Karpas-422 (cell line): ENCODE data around the gene CLCN2. TPM values are rescaled to one million over a fixed set of nuclear protein-coding genes. Genes with fewer than 3 reads are reported as not detected.

ENCODE experiments used
- DNase-seq: peaks from one replicate; pipeline ENCODE4 v3.0.0-alpha.2; 2015
- H2AFZ ChIP-seq: fragments of 200-600 bp; sonication (generic); 2 replicates; pipeline ENCODE4 v1.6.1; 2014; ENCODE audit warnings: antibody characterized with exemption, low read length, mixed read lengths
- H3K27ac ChIP-seq: fragments of 200-600 bp; sonication (generic); 2 replicates; pipeline ENCODE4 v1.5.1; 2014; ENCODE audit warnings: mild to moderate bottlenecking, low read length, moderate library complexity
- H3K27me3 ChIP-seq: fragments of 200-600 bp; sonication (generic); 2 replicates; pipeline ENCODE4 v1.6.1; 2014; ENCODE audit warnings: low read length, mixed read lengths
- H3K36me3 ChIP-seq: fragments of 200-600 bp; sonication (generic); 2 replicates; pipeline ENCODE4 v1.6.1; 2014; ENCODE audit warnings: low read length, mixed read lengths; ENCODE audit not compliant: insufficient read depth
- H3K4me1 ChIP-seq: fragments of 200-600 bp; sonication (generic); 2 replicates; pipeline ENCODE4 v1.6.1; 2014; ENCODE audit warnings: mild to moderate bottlenecking, low read length, mixed read lengths
- H3K4me2 ChIP-seq: fragments of 200-600 bp; sonication (generic); 2 replicates; pipeline ENCODE4 v1.6.1; 2014; ENCODE audit warnings: low read length, low read depth, mild to moderate bottlenecking; ENCODE audit not compliant: poor library complexity, severe bottlenecking
- H3K4me3 ChIP-seq: fragments of 200-600 bp; sonication (generic); 2 replicates; pipeline ENCODE4 v1.5.1; 2014; ENCODE audit warnings: mild to moderate bottlenecking, antibody characterized with exemption, low read length, mixed read lengths
- H3K79me2 ChIP-seq: fragments of 200-600 bp; sonication (generic); 2 replicates; pipeline ENCODE4 v1.6.1; 2014; ENCODE audit warnings: mild to moderate bottlenecking, low read length, mixed read lengths
- H3K9ac ChIP-seq: fragments of 200-600 bp; sonication (generic); 2 replicates; pipeline ENCODE4 v1.6.0; 2014; ENCODE audit warnings: low read length
- H3K9me2 ChIP-seq: fragments of 200-600 bp; sonication (generic), shearing (Covaris generic); replicated peaks from 2 replicates; pipeline ENCODE4 v1.6.0; 2014; ENCODE audit warnings: mild to moderate bottlenecking, low read length, moderate library complexity; ENCODE audit not compliant: insufficient read depth
- H3K9me3 ChIP-seq: fragments of 300-700, 200-600 bp; sonication (generic); 2 replicates; pipeline ENCODE4 v1.6.1; 2014; ENCODE audit warnings: low read length, mixed read lengths
- H4K20me1 ChIP-seq: fragments of 200-600 bp; sonication (generic); 2 replicates; pipeline ENCODE4 v1.6.1; 2014; ENCODE audit warnings: mild to moderate bottlenecking, antibody characterized with exemption, low read length, low read depth; ENCODE audit not compliant: insufficient read depth
- total RNA-seq: library from RNA; depleted of rRNA; stranded (reverse); fragments of >200 nt; shearing (Covaris generic); gene quantifications from 2 replicates; pipeline ENCODE4 v1.2.3, GENCODE V29; 2014; ENCODE audit warnings: low replicate concordance

CLCN2 gene
- total RNA-seq, 1 experiment from 2014 or later, result 4.4 TPM

DNA sequence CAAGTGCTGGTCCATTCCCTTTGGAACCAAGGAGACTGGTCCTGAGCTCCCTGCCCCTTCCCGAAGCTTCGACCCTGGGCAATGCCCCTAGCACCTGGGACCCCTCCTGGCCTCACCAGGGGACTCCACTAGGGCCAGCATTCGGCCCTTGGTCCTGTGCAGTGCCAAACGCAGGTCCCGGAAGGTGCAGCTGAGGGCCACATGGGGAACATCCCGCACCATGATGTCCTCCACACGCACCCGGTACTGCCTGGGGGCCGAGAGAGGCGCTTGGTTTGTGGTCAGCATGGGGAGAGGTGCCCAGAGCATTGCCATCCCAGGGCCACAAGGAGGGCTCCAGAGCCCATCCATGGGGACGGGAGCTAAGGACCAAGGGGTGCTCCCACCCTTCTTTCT, 7.9 kb downstream of the CLCN2 start:
- no peaks in the 10 kb centered on the region for H4K20me1 ChIP-seq
- H3K4me2 ChIP-seq, result no peak overlapping the region
- no peak for DNase-seq
- H3K4me1 ChIP-seq, result no peaks in the 10 kb centered on the region
- H3K9ac ChIP-seq, result no peak overlapping the region
- no peak overlapping the region for H3K27ac ChIP-seq
- no peak overlapping the region for H3K4me3 ChIP-seq
- no peaks in the 10 kb centered on the region for H3K36me3 ChIP-seq
- H3K9me2 ChIP-seq, result no peaks in the 10 kb centered on the region
- no peaks in the 10 kb centered on the region for H3K79me2 ChIP-seq
- no peaks in the 10 kb centered on the region for H3K27me3 ChIP-seq
- no peaks in the 10 kb centered on the region for H3K9me3 ChIP-seq
- no peak overlapping the region for H2AFZ ChIP-seq

- H3K4me1 ChIP-seq, result no peaks in the 10 kb centered on the region
- no peak overlapping the region for H3K4me2 ChIP-seq
- H3K36me3 ChIP-seq, result no peaks in the 10 kb centered on the region
- no peak for DNase-seq
- H3K79me2 ChIP-seq, result no peaks in the 10 kb centered on the region
- H3K27me3 ChIP-seq, result no peaks in the 10 kb centered on the region
- no peaks in the 10 kb centered on the region for H4K20me1 ChIP-seq
- no peak overlapping the region for H2AFZ ChIP-seq
- no peak overlapping the region for H3K27ac ChIP-seq
- H3K9me2 ChIP-seq, result no peaks in the 10 kb centered on the region
- no peak overlapping the region for H3K9ac ChIP-seq
- H3K4me3 ChIP-seq, result no peak overlapping the region
- no peaks in the 10 kb centered on the region for H3K9me3 ChIP-seq
These were observed 8.4 kb downstream of the CLCN2 start for GRCh38 chr3:184352897-184353545.

GRCh38 chr3:184352149-184352785, 9.1 kb downstream of the CLCN2 start:
- Histone ChIP-seq H4K20me1 (no peaks in the 10 kb centered on the region), H3K9me3 (no peaks in the 10 kb centered on the region), H3K79me2 (no peaks in the 10 kb centered on the region), H3K27me3 (no peaks in the 10 kb centered on the region), H3K9ac (no peak overlapping the region), H2AFZ (no peak overlapping the region), H3K4me3 (no peak overlapping the region), H3K36me3 (no peaks in the 10 kb centered on the region), H3K27ac (no peak overlapping the region), H3K4me2 (no peak overlapping the region), H3K9me2 (no peaks in the 10 kb centered on the region), H3K4me1 (no peaks in the 10 kb centered on the region)
- DNase-seq, result no peak

GRCh38 chr3:184351511-184352148, 9.8 kb downstream of the CLCN2 start:
- DNase-seq, result no peak
- H3K9ac ChIP-seq, result no peak overlapping the region
- no peaks in the 10 kb centered on the region for H3K27me3 ChIP-seq
- H3K9me3 ChIP-seq, result no peaks in the 10 kb centered on the region
- H3K4me2 ChIP-seq, result no peak overlapping the region
- H3K9me2 ChIP-seq, result no peaks in the 10 kb centered on the region
- H2AFZ ChIP-seq, result no peak overlapping the region
- no peaks in the 10 kb centered on the region for H3K4me1 ChIP-seq
- no peaks in the 10 kb centered on the region for H4K20me1 ChIP-seq
- H3K27ac ChIP-seq, result no peak overlapping the region
- H3K79me2 ChIP-seq, result no peaks in the 10 kb centered on the region
- no peak overlapping the region for H3K4me3 ChIP-seq
- no peaks in the 10 kb centered on the region for H3K36me3 ChIP-seq

DNA sequence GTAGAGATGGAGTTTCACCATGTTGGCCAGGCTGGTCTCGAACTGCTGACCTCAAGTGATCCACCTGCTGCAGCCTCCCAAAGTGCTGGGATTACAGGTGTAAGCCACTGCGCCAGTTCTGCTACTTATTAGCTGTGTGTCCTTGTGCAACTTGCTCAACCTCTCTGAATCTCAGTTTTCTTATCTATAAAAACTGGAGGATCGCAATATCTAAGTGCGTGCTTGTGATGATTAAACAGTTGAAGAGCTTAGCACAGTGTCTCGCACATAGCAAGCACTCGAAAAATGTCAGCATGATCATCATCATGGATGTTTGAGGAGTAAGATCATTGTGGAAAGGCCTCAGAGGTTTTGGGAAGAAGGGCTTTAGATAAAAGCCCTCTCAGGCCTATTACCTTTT, 10.8 kb downstream of the CLCN2 start:
- H3K9ac ChIP-seq, result no peak overlapping the region
- no peaks in the 10 kb centered on the region for H3K9me3 ChIP-seq
- no peak overlapping the region for H3K4me3 ChIP-seq
- no peaks in the 10 kb centered on the region for H3K27me3 ChIP-seq
- H3K4me1 ChIP-seq, result no peaks in the 10 kb centered on the region
- H2AFZ ChIP-seq, result no peak overlapping the region
- H3K27ac ChIP-seq, result no peak overlapping the region
- no peaks in the 10 kb centered on the region for H3K79me2 ChIP-seq
- no peak overlapping the region for H3K4me2 ChIP-seq
- DNase-seq, result no peak
- H4K20me1 ChIP-seq, result no peaks in the 10 kb centered on the region
- H3K36me3 ChIP-seq, result no peaks in the 10 kb centered on the region
- H3K9me2 ChIP-seq, result no peaks in the 10 kb centered on the region

DNA sequence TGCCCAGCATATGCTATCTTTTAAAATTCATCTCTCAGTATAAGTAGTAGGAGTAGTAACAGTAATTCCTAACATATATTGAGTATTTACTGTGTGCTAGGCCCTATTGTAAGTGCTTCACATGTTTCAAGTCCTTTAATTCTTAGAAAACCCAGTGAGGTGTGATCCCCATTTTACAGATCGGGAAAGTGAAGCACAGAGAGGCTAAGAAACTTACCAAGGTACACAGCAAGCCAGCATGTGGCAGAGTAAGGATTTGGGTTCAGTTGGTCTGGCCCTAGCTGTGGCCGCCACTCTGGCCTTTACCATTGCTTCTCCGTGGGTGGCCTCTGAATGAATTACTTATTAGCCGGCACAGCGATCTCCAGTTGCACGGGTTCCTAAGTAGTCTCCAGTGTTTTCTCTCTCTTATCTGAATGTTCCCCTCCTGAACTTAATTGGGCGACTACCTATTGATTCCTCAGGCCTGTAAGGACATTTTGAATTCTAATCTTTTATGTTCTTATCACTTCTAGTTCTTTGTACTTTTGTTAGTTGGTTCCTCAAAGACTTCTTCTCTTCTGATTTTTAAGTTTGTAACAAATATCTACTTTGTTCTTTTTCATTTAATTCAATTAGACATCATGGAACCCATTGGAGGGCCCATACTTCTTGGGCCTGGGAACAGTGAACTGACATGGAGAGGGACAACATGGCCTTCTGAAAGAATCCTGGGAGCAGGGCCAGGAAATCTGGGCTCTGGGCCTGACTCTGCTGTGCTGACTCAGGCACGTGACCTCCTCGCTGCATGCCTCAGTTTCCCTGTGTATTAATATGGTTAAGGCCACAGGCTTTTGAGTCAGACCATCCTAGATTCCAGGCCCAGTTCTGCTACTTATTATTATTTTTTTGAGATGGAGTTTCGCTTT, 11.6 kb downstream of the CLCN2 start:
- Histone ChIP-seq H2AFZ (no peak overlapping the region), H3K9me2 (no peaks in the 10 kb centered on the region), H3K9me3 (no peaks in the 10 kb centered on the region), H3K9ac (no peak overlapping the region), H3K27ac (no peak overlapping the region), H3K4me2 (no peak overlapping the region), H3K79me2 (no peaks in the 10 kb centered on the region), H3K36me3 (no peaks in the 10 kb centered on the region), H3K4me1 (no peaks in the 10 kb centered on the region), H3K4me3 (no peak overlapping the region), H3K27me3 (no peaks in the 10 kb centered on the region), H4K20me1 (no peaks in the 10 kb centered on the region)
- no peak for DNase-seq

DNA sequence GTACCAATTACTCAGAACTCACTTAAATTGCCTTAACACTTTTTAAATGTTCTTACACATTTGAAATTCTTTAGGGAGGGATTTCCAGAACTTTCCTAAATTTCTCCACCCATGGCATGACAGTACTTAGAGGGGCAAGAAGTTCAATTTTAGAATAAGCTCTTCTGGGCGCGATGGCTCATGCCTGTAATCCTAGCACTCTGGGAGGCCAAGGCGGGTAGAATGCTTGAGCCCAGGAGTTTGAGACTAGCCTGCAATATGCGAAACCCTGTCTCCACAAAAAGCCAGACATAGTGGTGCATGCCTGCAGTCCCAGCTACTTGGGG, 13.4 kb downstream of the CLCN2 start:
- H3K27ac ChIP-seq, result no peak overlapping the region
- H4K20me1 ChIP-seq, result no peaks in the 10 kb centered on the region
- no peak overlapping the region for H3K9ac ChIP-seq
- no peaks in the 10 kb centered on the region for H3K27me3 ChIP-seq
- no peaks in the 10 kb centered on the region for H3K4me1 ChIP-seq
- H3K36me3 ChIP-seq, result no peaks in the 10 kb centered on the region
- no peak overlapping the region for H3K4me2 ChIP-seq
- no peaks in the 10 kb centered on the region for H3K9me2 ChIP-seq
- no peaks in the 10 kb centered on the region for H3K9me3 ChIP-seq
- H3K79me2 ChIP-seq, result no peaks in the 10 kb centered on the region
- no peak overlapping the region for H3K4me3 ChIP-seq
- no peak overlapping the region for H2AFZ ChIP-seq
- DNase-seq, result no peak
